GM12878 (cell line): Measurements from ENCODE around the gene P4HA1. TPM values are rescaled to one million over a fixed set of nuclear protein-coding genes. Genes with fewer than 3 reads are reported as not detected.
A peak's percentile ranks its signal among the peaks of the same experiment; 100 is the strongest.

ENCODE experiments used
- ATF7 ChIP-seq: fragments of 450-650 bp; IDR thresholded peaks from 2 replicates; pipeline ENCODE4 v1.6.1; 2016; ENCODE audit warnings: low read depth, mild to moderate bottlenecking
- CREB1 ChIP-seq: IDR thresholded peaks from 2 replicates; pipeline ENCODE4 v1.6.1; 2012; ENCODE audit warnings: low read depth, mild to moderate bottlenecking, inconsistent platforms
- CREM ChIP-seq: IDR thresholded peaks from 2 replicates; pipeline ENCODE4 v1.6.1; 2014; ENCODE audit warnings: antibody characterized with exemption, low read depth
- ELK1 ChIP-seq: IDR thresholded peaks from 2 replicates; pipeline ENCODE4 v1.6.1; 2012; ENCODE audit warnings: low read depth, low read length, improper control_type of control experiment
- FOXM1 ChIP-seq: IDR thresholded peaks from 2 replicates; pipeline ENCODE4 v1.6.1; 2012; ENCODE audit warnings: low read depth, mild to moderate bottlenecking, inconsistent platforms, low read length, moderate library complexity
- LARP7 ChIP-seq: fragments of 450-650 bp; IDR thresholded peaks from 2 replicates; pipeline ENCODE4 v1.6.1; 2017; ENCODE audit warnings: mild to moderate bottlenecking
- MEF2B ChIP-seq: fragments of 450-650 bp; IDR thresholded peaks from 2 replicates; pipeline ENCODE4 v1.6.1; 2018; ENCODE audit warnings: mild to moderate bottlenecking, moderate library complexity; ENCODE audit not compliant: partially characterized antibody, poor library complexity, severe bottlenecking
- PAX8 ChIP-seq: fragments of 450-650 bp; IDR thresholded peaks from 2 replicates; pipeline ENCODE4 v1.6.1; 2017; ENCODE audit warnings: mild to moderate bottlenecking, moderate library complexity
- polyA plus RNA-seq, 11 experiments: library from polyadenylated mRNA; depleted of rRNA in 4 of 11; unstranded in 6 of 11; stranded (reverse) in 5 of 11; fragments of >200 nt; fragmentation: Nextera tagmentation in 4 of 11; fragmentation: Illumina TruSeq in 1 of 11; extraction: Ambion mirVana in 4 of 11; extraction: Trizol in 1 of 11; gene quantifications; 1 replicate in 1 of 11; 2 replicates in 10 of 11; pipeline versions ENCODE4 v1.2.1 to v1.2.3, GENCODE V29; 2011 to 2016; ENCODE audit warnings: inconsistent platforms in 2 of 11, missing spikeins in 2 of 11, low read depth in 1 of 11
- total RNA-seq, 4 experiments: library from RNA; depleted of rRNA in 3 of 4; stranded (reverse); fragments of >200 nt in 3 of 4; fragmentation: Illumina TruSeq in 1 of 4; extraction: Trizol in 1 of 4; gene quantifications; 2 replicates each; pipeline versions ENCODE4 v1.2.1 to v1.2.3, GENCODE V29; 2013 to 2021
- TF ChIP-seq, protein P1 (sequence below): fragments of 450-650 bp; IDR thresholded peaks from 2 replicates; pipeline ENCODE4 v1.6.1; 2017; ENCODE audit warnings: mild to moderate bottlenecking, low read depth, inconsistent platforms; ENCODE audit not compliant: poor library complexity, severe bottlenecking

Gene P4HA1
- total and polyA plus RNA-seq, 10 of the 15 experiments (the other 5 are each of a cell fraction or from before 2014, with no cell fraction given) = 15.0 to 160 (median 24.1) TPM

DNA sequence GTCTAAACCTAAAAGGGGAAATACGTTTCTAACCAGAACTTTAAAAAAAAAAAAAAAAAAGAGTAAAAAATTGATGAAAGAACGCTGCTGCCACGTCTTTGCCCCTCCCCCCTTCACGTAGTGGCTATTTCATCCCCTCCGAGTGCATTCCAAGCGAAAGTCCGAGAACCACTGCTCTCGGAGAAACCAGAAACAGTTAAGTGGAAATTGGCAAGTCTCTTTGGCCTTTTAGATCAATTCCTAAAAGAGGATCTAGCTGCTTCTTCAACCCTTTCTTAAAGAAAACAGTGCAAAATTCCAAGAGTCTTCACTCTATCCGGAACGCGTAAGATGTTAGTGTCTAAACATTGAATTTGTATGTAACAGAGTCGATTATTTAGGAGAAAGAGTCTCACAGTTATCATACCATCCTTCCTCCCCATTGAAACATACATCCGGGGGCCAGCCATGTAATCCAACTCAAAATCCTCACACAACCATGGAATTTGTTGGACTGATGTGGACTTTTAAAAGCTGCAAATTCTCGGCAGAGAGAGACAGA is 1.1 kb downstream of the P4HA1 start (continued):
- TF ChIP-seq, protein P1, sequence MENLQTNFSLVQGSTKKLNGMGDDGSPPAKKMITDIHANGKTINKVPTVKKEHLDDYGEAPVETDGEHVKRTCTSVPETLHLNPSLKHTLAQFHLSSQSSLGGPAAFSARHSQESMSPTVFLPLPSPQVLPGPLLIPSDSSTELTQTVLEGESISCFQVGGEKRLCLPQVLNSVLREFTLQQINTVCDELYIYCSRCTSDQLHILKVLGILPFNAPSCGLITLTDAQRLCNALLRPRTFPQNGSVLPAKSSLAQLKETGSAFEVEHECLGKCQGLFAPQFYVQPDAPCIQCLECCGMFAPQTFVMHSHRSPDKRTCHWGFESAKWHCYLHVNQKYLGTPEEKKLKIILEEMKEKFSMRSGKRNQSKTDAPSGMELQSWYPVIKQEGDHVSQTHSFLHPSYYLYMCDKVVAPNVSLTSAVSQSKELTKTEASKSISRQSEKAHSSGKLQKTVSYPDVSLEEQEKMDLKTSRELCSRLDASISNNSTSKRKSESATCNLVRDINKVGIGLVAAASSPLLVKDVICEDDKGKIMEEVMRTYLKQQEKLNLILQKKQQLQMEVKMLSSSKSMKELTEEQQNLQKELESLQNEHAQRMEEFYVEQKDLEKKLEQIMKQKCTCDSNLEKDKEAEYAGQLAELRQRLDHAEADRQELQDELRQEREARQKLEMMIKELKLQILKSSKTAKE = peak; percentile 23
- TF ChIP-seq CREM (peak; percentile 30; the same call in 1 of the 2 replicates), PAX8 (no peak), LARP7 (no peak), ELK1 (no peak), MEF2B (no peak), CREB1 (peak; percentile 60; the same call in 1 of the 2 replicates), ATF7 (peak; percentile 26; the same call in 1 of the 2 replicates), FOXM1 (0 out of 2 replicates have a peak, but pooled peaks have one; percentile 4)
- TF ChIP-seq, all 136 proteins: peak for 13
